Measurements from ENCODE around the gene ITGA8. TPM values are rescaled to one million over a fixed set of nuclear protein-coding genes. Genes with fewer than 3 reads are reported as not detected.

ITGA8 gene
- total and polyA plus RNA-seq, 2 of the 13 experiments (the other 11 are each of a cell fraction or from before 2014, with no cell fraction given), result not detected

GRCh38 chr10:15744217-15744865, 24.6 kb upstream of the ITGA8 start:
- DNase-seq (ENCODE audit: low spot score) (peak; percentile 64), FAIRE-seq (peak; percentile 89), ATAC-seq (peak; percentile 89)
- Histone ChIP-seq H3K27me3 (ENCODE audit: control insufficient read depth in 1 of 2, insufficient read depth in 2 of 2, low read length in 2 of 2) (peaks cover 0 to 6% of the 10 kb centered on the region in 2 experiments; a peak in 2 of 5 replicates), H3K9me3 (ENCODE audit: low read length) (no peaks in the 10 kb centered on the region), H3K9ac (ENCODE audit: insufficient read depth, low read depth, low read length) (no peak overlapping the region), H3K4me1 (ENCODE audit: insufficient read depth, low read length) (no peaks in the 10 kb centered on the region), H3K27ac (ENCODE audit: extremely low read length, insufficient read depth, low read length) (no peak overlapping the region), H3K4me3 (replicated peaks in 1 of 3; ENCODE audit: insufficient read depth in 1 of 3, low read depth in 2 of 3, low read length in 3 of 3) (no peak overlapping the region), H4K20me1 (ENCODE audit: insufficient read depth, low read length) (no peaks in the 10 kb centered on the region), H2AFZ (ENCODE audit: low read length) (no peak overlapping the region), H3K79me2 (ENCODE audit: insufficient read depth, low read length) (no peaks in the 10 kb centered on the region), H3K36me3 (replicated peaks in 1 of 2; ENCODE audit: control insufficient read depth in 1 of 2, insufficient read depth in 2 of 2, low read length in 2 of 2) (no peaks in the 10 kb centered on the region), H3K4me2 (ENCODE audit: low read depth, low read length) (no peak overlapping the region)
- ChIA-PET CTCF (ENCODE audit: low intra/inter-chr PET ratio, low total read pairs) (interaction anchor here (1.2 to 2.6 kb wide), 2 partner anchors 310 to 316 kb away, joined by 7 to 15 read pairs; no protein-coding TSS in a partner anchor), POLR2A (no interaction called here)
- in situ Hi-C loops (cut with HindIII; ENCODE audit: extremely low pct_ligation_motif_present, low pct_unique_long_range_greater_than_20kb), result no loop called here
- 33% methylated on average over 3 of the region's 7 CpGs for WGBS (ENCODE audit: low lambda C conversion rate)
- intact Hi-C loops (cut with micrococcal nuclease; ENCODE audit: unreplicated experiment), result loop anchor here (1.0 kb wide), 1 partner anchor 316 kb away; no protein-coding TSS in a partner anchor
- BruUV-seq (replicated peaks), result no TSS peak
- TF ChIP-seq NFIB (CRISPR knock-in tag; IDR thresholded peaks at IDR 0.05; ENCODE audit: borderline replicate concordance), result no peak
- no peak for TF ChIP-seq FOXP1 (IDR thresholded peaks at IDR 0.05)
- TF ChIP-seq FOXP1 (CRISPR knock-in tag; IDR thresholded peaks at IDR 0.05), result no peak
- TF ChIP-seq AGO1 (IDR thresholded peaks at IDR 0.05; ENCODE audit: low read depth, low read length, poor library complexity, severe bottlenecking), result no peak
- no peak for TF ChIP-seq NPAS2 (CRISPR knock-in tag; IDR thresholded peaks at IDR 0.05; ENCODE audit: borderline replicate concordance)
- TF ChIP-seq RAD21 (CRISPR knock-in tag; IDR thresholded peaks at IDR 0.05), result 0 out of 2 replicates have a peak, but pooled peaks have one; percentile 15
- TF ChIP-seq, protein P1, sequence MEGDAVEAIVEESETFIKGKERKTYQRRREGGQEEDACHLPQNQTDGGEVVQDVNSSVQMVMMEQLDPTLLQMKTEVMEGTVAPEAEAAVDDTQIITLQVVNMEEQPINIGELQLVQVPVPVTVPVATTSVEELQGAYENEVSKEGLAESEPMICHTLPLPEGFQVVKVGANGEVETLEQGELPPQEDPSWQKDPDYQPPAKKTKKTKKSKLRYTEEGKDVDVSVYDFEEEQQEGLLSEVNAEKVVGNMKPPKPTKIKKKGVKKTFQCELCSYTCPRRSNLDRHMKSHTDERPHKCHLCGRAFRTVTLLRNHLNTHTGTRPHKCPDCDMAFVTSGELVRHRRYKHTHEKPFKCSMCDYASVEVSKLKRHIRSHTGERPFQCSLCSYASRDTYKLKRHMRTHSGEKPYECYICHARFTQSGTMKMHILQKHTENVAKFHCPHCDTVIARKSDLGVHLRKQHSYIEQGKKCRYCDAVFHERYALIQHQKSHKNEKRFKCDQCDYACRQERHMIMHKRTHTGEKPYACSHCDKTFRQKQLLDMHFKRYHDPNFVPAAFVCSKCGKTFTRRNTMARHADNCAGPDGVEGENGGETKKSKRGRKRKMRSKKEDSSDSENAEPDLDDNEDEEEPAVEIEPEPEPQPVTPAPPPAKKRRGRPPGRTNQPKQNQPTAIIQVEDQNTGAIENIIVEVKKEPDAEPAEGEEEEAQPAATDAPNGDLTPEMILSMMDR (CRISPR knock-in tag; IDR thresholded peaks at IDR 0.05), result peak; percentile 65
- TF ChIP-seq MTF2 (CRISPR knock-in tag; IDR thresholded peaks at IDR 0.05; ENCODE audit: borderline replicate concordance), result no peak
- TF ChIP-seq, protein P2, sequence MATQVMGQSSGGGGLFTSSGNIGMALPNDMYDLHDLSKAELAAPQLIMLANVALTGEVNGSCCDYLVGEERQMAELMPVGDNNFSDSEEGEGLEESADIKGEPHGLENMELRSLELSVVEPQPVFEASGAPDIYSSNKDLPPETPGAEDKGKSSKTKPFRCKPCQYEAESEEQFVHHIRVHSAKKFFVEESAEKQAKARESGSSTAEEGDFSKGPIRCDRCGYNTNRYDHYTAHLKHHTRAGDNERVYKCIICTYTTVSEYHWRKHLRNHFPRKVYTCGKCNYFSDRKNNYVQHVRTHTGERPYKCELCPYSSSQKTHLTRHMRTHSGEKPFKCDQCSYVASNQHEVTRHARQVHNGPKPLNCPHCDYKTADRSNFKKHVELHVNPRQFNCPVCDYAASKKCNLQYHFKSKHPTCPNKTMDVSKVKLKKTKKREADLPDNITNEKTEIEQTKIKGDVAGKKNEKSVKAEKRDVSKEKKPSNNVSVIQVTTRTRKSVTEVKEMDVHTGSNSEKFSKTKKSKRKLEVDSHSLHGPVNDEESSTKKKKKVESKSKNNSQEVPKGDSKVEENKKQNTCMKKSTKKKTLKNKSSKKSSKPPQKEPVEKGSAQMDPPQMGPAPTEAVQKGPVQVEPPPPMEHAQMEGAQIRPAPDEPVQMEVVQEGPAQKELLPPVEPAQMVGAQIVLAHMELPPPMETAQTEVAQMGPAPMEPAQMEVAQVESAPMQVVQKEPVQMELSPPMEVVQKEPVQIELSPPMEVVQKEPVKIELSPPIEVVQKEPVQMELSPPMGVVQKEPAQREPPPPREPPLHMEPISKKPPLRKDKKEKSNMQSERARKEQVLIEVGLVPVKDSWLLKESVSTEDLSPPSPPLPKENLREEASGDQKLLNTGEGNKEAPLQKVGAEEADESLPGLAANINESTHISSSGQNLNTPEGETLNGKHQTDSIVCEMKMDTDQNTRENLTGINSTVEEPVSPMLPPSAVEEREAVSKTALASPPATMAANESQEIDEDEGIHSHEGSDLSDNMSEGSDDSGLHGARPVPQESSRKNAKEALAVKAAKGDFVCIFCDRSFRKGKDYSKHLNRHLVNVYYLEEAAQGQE (IDR thresholded peaks at IDR 0.05; ENCODE audit: borderline replicate concordance in 1 of 2, low read depth in 1 of 2, low read length in 2 of 2), result no peak
- no peak for TF ChIP-seq ZNF350 (CRISPR knock-in tag; IDR thresholded peaks at IDR 0.05; ENCODE audit: borderline replicate concordance, low read depth)
- peak; percentile 46; the same call in 1 of the 2 replicates for TF ChIP-seq SMC3 (IDR thresholded peaks at IDR 0.05; ENCODE audit: low read length)
- no peak for TF ChIP-seq ZBTB20 (CRISPR knock-in tag; IDR thresholded peaks at IDR 0.05; ENCODE audit: borderline replicate concordance, low read depth)
- no peak for TF ChIP-seq CENPX (CRISPR knock-in tag; IDR thresholded peaks at IDR 0.05)
- no peak for TF ChIP-seq STAT6 (CRISPR knock-in tag; IDR thresholded peaks at IDR 0.05; ENCODE audit: borderline replicate concordance)
- TF ChIP-seq STAG1 (CRISPR knock-in tag; IDR thresholded peaks at IDR 0.05), result peak; percentile 31; the same call in 1 of the 2 replicates
- TF ChIP-seq ZNF205 (CRISPR knock-in tag; IDR thresholded peaks at IDR 0.05), result no peak
- TF ChIP-seq ZNF772 (CRISPR knock-in tag; IDR thresholded peaks at IDR 0.05), result no peak

Data from HepG2 (cell line).